Islet of Langerhans (tissue), 1 donor: ENCODE measurements around the gene CISD3.

ENCODE experiments used
- FAIRE-seq: peaks from one replicate; lab custom pipeline; 2011; peaks lifted over from hg19 to GRCh38; lab: Jason Lieb, UNC

The CISD3 gene

GRCh38 chr17:38728290-38728831 is 1.8 kb upstream of the CISD3 start:
- FAIRE-seq, result no peak

DNA sequence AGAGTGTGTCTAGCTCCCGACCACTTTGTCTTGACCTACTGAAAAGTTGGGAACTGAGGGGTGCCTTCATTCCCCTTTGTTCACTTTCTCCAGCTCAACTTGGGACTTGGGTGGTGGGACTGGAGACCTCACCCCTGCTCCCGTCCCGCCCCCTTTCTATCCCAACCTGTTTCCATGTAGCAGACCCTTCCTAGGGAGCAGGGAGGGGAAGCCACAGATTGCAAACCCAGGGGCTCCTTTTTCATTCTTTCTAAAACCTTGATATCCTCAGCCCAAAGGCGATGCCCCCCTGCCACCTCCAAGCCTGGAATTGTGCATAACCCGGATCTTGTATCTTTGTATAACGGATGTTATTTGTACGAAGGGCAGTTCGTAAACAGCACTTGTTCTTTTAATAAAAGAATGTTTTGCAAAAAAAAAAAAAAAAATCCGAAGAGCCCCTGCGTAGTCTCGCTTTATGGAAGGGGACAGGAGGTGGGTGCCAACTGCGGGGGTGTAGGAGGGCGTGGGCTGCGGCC is 714 bp upstream of the CISD3 start:
- FAIRE-seq, result no peak

DNA sequence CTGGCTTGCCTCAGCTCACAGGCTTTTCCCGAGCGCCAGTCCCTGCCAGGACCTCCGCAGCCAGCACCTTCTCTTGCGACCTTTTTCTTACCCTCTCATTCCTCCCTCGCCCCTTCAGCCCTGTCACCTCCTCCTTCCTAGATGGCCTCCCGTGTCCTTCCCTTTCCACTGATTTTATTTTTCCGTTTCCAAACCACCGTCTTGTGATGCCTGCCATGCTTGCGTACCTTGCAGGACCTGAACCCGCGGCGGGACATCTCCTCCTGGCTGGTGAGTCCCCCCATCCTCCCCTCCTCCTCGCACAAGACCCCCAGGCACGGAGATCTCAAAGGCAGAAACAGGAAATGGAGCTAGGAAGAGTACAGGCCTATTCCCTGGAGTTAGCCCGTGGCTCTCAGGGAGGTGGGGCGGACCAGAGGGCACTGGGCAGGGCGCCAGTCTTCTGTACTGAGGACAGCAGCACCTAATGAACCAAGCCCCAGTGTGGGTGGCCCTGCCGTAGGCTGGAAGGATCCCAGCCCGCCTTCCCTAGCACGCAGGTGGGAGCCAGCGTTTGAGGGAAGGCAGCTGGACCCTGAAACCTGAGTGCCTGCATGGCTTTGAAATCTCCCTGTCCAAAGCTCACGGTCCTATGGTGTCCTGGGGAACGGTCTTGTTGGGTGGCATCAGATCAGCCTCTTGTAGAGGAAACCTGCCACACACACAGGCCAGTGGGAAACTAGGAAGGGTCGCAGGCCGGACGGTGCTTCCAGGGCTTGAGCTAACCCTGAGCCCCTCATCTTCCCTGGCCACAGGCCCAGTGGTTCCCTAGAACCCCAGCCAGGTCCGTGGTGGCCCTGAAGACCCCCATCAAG is 612 bp downstream of the CISD3 start:
- no peak for FAIRE-seq

GRCh38 chr17:38731526-38732294 is 1.6 kb downstream of the CISD3 start:
- FAIRE-seq, result no peak

- FAIRE-seq, result no peak
These were observed 2.5 kb downstream of the CISD3 start for GRCh38 chr17:38732376-38733281.

- no peak for FAIRE-seq
These were observed 3.3 kb downstream of the CISD3 start for GRCh38 chr17:38733282-38733981.

GRCh38 chr17:38733982-38734973 is 4.1 kb downstream of the CISD3 start:
- FAIRE-seq, result no peak

GRCh38 chr17:38735161-38735997 is 5.2 kb downstream of the CISD3 start:
- FAIRE-seq, result no peak

DNA sequence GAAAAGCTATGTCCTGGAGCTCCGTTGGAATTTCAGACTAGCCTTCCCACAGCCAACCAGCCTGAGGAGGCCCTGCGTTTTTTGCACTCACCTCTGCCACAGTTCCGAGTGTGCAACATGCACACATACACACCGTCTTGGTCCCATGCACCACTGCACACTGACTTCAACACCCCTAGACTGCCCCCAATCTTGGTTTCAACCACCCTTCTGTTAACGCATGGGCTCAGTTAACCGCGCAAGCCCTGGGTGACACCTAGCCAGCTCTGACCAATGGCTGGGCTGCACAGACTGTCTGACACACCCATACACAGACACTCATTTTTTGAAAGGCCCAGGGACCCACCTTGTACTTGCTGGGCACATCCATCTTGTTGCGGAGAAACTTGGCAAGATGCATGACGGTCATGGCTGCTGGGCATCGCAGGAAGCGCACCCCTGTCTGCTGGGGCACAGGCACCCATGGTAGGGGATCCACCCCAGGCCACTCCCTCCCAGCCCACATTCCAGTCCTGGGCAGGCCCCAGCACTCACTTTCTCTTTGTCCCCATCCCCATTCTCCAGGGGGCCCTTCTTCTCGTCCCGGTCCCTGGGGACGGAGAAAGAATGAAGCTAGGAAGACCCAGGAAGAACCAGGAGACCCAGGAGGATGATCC is 8.0 kb downstream of the CISD3 start:
- FAIRE-seq, result no peak

GRCh38 chr17:38738686-38739085 is 8.5 kb downstream of the CISD3 start:
- FAIRE-seq, result no peak

- FAIRE-seq, result no peak
These were observed 9.2 kb downstream of the CISD3 start for GRCh38 chr17:38739305-38739704.

- FAIRE-seq, result no peak
These were observed 9.9 kb downstream of the CISD3 start for GRCh38 chr17:38740044-38740443.

GRCh38 chr17:38740806-38741205 is 10.7 kb downstream of the CISD3 start:
- no peak for FAIRE-seq

GRCh38 chr17:38741461-38741860 is 11.3 kb downstream of the CISD3 start:
- no peak for FAIRE-seq

GRCh38 chr17:38741921-38742410 is 11.8 kb downstream of the CISD3 start:
- no peak for FAIRE-seq

DNA sequence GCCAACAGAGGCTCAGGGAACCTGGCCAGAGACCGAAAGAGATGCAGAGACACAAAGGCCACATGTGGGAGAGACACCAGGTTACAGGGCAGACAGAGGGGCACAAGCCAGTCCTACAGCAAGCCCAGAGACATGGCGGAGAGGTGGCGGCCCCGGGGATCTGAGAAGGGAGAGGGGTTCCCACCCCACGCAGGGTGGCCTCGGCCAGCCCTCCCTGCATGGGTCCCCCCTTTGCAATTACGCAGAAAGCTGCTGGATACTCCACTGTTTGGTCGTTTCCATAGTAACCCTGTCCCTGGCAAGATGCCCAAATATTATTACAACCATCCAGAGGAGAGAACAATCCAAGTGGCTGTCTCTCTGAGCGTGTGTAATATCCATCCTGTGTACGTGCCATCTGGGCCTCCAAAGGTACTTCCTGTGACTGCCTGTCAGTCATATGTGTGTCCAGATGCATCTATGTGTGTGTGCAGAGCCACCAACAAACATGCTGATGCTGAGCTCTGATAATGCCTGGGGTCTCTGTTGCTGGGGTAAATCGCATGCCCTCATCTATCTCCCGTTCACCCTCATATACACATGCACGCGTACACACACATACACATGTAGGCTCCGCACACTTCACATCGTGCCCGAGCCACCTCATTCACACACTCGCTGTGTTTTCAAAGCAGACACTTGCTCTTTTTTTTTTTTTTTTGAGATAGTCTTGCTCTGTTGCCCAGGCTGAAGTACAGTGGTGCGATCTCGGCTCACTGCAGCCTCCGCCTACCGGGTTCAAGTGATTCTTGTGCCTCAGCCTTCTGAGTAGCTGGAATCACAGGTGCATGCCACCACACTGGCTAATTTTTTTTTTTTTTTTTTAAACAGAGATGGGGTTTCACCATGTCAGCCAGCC is 12.5 kb downstream of the CISD3 start:
- no peak for FAIRE-seq

- no peak for FAIRE-seq
These were observed 13.5 kb downstream of the CISD3 start for GRCh38 chr17:38743556-38744171.
